NK-92 (cell line): ENCODE results near the gene CCDC51.

ENCODE experiments used
- DNase-seq: peaks from one replicate; lab custom pipeline; 2025; ENCODE audit not compliant: unreplicated experiment; lab: John Stamatoyannopoulos, UW

The CCDC51 gene

DNA sequence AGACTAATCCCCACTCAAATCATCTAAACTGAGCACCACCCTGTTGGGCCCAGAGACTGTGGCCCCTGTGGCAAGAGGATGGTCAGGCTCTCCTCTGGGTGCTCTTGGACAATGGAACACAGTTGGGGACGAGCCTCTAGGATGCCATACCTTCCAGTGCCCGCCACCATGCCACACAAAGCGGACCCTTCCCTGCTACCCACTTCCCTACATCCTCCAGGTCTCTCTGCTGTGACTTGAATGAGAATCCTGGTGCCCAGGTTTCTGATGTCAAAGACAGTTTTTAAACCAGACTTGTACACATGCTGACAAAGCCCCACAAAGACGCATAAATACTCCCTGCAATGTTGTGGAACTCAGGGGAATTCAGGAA, 4.7 kb downstream of the CCDC51 start:
- DNase-seq = no peak

DNA sequence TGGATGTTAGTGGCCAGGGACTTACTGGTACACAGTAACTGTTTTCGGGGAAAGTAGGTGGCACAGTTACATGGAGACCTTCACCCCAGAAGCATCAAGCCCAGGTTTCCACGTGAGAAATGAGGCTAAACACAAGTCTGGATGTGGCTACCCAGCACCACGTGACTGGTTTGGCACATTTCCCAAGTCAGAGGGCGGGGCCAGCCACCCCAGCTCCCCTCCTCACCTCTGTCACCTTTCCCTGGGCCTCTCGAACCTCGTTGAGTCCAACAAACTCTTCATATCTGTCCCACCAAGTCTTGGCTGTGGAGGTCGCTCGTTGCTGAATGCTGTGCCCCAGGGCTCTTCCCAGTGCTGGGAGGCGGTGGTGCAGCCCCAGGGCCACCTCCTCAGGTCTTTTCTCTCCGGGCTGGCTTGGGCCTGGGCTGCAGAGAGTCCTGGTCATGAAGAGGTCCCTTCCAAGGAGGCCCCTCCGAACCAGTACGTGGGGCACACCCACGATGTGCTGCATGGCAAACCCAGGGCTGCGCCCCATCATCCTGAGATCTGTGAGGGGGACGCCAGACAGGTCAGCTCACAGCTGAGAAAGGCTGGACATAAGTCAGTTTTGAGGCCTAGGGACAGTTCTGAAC, 5.2 kb downstream of the CCDC51 start:
- DNase-seq = no peak

DNA sequence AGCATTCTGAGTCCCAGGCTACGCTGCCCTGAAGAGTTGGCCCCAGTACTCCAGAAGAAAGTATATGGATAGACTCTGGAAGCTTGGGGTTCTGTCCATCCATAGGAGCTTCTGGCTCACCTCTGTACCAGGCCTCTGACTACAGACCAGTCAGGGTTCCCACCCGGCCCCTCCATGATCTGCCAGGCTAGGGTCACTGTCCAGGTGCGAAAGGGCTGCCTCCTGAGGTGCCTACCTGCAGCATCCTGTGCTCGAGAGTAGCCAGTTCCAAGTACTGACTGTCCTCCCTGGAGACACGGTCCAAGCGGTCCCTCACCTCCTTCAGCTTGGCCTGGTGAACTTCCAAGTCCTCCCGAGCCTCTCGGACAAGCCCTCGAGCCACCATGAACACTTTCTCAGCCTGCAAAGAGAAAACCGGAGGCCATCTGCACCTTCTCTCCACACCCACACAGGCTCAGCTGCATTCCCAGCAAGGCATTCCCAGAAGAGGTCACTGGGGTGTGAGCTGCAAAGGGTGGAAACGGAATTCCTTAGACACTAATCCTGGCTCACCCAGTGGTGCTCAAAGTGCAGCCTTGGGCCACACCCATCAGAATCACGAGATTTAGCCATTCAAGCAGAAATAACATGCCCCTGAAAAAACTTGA, 6.3 kb downstream of the CCDC51 start:
- no peak for DNase-seq

- no peak for DNase-seq
Observed at GRCh38 chr3:48432411-48433371, 7.2 kb downstream of the CCDC51 start.

DNA sequence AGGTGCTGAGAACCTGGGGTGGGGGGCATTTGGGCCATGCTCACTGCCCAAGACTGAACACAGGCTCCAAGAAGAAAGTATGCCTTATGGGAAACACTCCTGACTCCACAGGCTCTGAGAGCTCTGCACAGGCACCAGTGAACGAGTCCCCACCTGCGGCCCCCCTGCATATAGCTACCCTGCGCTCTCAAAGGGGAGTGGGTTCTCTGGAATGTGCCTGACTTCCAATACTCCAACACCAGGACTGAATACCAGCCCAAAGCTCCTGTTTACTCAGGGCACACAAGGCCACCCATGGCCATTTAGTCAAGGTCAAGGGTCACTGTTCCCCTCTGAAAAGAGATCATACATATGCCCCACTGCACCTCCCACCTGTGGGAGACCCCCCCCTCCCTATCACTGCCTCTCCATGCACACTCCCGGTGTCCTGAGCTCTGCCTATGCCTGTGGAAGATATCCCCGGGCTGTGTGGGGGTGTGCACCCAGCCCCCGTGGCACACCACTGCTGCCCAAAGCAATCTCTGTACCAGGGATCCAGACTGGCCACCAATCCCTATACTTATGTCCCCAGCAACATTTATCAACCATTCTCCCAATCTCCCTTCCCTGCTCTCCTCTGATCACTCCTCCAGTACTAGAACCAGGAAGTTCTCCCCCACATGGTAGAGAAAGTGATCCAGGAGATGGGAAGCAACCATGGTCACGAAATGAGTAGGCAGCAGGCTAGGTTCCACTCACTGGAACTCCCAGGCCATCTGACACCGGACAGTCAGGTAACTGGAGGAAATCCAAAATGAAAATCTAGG, 8.5 kb downstream of the CCDC51 start:
- no peak for DNase-seq

DNA sequence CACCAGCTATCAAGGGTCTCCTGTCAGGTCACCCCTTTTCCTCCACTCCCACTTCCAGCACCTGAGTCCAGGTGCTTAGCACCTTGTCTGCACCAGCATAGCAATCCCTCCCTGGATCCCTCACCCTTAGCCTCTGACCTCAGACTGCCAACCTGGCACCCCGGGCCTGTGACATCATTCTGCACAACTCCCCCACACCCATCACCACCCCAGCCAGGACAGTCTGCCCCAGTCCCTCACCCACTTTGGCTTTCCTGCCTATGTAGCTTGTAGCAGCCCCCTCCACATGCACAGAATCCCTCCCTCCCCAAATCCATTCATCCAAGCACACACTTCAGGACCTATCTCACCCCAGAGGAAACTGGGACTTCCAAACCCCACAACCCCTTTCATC, 9.2 kb downstream of the CCDC51 start:
- no peak for DNase-seq

DNA sequence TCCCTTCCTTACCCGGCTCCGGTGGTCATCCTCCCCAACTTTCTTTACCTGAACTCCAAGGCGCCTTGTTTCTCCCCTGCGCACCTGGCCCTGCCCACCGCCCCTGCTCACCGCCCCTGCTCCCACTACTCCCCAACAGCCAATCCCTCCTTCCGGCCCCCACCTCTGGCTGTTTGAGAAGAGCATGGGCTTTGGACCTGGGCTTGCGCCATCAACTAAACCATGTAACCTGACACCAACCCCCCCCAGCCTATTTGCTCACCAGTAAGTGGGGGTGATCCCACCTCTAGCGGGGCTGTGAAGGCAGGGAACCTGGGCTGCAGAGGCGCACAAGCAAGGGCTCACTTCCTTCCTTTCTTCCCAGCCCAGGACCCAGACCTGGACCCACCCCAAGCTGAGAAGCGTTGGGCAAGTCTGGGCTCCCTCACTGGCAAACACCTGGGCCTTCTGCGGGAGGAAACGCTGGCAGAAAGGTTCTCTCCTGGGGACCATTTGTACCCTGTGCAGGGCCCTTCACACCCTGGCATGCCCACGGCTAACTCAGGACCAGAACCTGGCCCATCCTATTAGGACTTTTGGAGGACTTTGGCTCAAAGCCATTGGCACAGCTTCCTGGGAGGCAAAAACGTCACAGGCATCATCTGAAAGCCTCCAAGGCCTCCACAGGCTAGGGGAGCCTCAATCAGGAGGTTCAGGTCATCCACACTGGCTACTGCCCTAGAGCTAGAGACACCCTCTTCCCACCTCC, 9.8 kb downstream of the CCDC51 start, which contains the start of gene PLXNB1:
Gene PLXNB1 (minus strand): TSS at position 127 of the 748 bp plus-strand sequence. CDS start 5,475 bp downstream, outside the sequence.
- DNase-seq = no peak

GRCh38 chr3:48429317-48429959, 10.5 kb downstream of the CCDC51 start:
- DNase-seq = no peak

- DNase-seq = no peak
Observed at GRCh38 chr3:48428572-48429316, 11.2 kb downstream of the CCDC51 start.

DNA sequence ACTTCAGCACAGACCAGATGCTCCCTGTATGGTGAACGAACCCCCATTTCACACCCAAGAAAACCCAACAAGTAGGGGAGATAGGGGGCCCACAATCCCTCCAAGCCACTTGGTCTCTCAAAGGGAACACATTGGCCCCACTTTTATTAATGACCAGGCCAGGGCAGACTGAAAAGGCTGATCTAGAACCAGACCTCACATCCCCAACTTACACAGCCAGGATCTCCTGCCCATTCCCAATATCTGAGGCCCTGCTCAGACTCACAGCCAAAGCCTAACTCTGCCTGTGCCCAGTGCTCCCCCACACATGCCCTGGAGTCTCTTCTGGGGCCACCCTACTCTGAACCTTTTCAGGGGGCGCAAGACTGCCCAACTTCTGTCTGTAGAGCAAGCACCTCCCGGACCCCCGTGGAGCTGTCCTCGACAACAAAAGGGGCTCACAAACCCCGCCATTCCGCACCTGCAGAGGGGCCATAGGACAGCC, 11.8 kb downstream of the CCDC51 start:
- DNase-seq = no peak

DNA sequence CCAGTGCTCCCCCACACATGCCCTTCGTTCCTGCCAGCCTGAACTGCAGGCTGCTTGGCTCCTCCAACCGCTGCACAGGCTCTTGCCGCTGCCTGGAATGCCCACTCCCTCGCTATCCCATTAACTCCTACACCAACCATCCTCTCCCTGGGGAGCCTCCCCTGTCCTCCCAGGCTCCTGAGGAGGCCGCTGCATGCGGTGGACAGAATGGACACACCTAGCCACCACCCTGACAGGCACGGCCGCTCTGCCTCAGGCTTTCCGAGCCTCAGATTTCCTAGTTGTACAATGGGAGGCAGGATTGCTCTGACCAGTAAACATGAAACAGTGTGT, 12.3 kb downstream of the CCDC51 start:
- no peak for DNase-seq

DNA sequence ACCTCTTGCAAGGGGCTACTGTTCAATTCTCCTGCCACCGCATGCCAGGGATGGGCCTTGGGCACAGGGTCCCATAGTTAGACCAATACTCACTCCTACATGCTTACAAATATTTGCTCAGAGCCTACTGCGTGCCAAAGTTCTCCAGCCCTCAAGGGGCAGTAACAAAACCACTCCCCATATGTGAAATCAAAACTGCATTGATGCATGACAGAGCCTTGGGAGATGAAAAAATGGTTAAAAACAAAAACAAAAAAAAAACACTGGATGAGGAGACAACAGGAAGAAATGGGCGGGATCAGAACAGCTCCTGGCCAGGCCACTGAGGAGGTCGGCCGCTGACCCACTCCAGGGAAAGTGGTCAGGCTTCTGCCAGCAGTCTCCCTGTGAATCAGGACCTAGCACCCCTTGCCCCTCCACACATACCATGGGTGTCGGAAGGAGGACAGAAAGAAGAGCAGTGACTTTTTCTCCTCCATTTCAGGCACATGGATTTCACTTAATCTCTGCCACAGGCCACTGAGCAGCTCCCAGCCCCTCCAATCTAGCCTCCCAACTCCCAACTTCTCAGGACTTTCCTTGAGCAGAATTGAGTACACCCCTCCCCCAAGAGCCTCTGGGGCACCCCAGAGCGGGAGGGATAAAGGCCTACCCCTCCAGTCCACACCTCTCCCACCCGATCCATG, 12.8 kb downstream of the CCDC51 start:
- DNase-seq = no peak

DNA sequence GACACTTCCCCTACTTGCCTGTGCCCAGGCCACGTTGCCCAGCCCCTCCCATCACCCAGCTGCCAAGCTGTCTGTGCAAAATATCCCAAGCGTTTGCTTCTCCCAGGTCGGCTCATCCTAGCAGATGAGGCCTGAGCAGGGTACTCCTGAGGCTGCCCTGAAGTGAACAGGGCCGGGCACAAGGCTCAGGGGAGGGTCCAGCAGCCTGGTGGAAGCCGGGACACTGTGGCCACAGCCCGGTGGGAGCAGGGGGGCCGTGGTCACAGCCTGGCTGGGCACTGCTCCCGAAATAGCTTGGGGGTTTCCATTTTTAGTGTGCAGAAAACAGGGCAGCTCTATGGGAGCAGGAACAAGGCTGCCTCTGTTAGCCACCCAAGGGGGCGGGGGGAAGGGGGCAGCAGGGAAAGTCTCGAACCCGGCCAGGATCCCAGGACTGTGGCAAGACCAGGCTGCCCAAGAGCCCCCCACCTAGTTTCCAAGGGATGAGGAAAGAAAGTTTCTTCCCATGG, 13.5 kb downstream of the CCDC51 start:
- no peak for DNase-seq

GRCh38 chr3:48425281-48425812, 14.6 kb downstream of the CCDC51 start:
- no peak for DNase-seq

GRCh38 chr3:48423883-48424695, 15.8 kb downstream of the CCDC51 start:
- DNase-seq = no peak

DNA sequence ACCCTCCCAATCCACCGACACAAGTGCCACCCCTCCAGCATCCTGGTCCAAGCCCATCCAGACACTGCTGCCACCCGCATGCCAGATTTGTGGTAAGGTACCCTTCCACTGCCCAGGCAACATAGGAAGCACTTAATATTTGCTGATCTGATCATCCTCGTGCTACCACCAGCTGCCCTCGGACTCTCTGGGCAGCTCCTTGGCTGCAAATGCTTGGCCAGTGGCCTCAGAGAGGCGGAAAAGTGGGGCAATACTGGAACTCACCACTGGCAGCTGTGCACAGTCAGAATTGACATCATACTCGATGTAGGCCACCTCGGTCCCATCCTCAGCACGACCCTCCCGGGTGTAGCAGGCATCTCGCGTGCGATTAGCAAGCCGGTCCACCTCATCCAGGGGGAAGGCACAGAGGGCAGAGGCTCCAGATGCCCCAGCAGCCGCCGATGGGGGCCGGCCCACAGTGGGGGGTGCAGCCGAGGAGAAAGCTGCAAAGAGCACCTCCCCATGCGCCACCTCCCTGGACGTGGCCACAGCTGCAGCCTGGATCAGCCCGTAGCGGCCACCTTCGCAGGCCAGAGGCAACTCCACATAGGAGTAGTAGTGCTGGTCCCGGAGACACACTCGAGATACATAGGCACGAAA, 16.6 kb downstream of the CCDC51 start:
- DNase-seq = no peak

GRCh38 chr3:48422681-48423080, 17.2 kb downstream of the CCDC51 start:
- DNase-seq = no peak
